Neuronal stem cell (in vitro differentiated cells): ENCODE results near the gene TMEM175.

Experiments
- DNase-seq: peaks from one replicate; pipeline ENCODE4 v3.0.0-alpha.2; 2013; ENCODE audit warnings: low spot score
- H2AFZ ChIP-seq: one replicate; pipeline ENCODE4 v1.6.1; 2013; ENCODE audit warnings: mild to moderate bottlenecking, low read length, inconsistent platforms
- H2AK5ac ChIP-seq: 2 replicates; pipeline ENCODE4 v1.6.1; 2013; ENCODE audit warnings: low read depth, mild to moderate bottlenecking, inconsistent platforms, low read length, moderate library complexity, mixed read lengths
- H2BK120ac ChIP-seq: 2 replicates; pipeline ENCODE4 v1.6.1; 2013; ENCODE audit warnings: low read depth, mild to moderate bottlenecking, inconsistent platforms, low read length, moderate library complexity, mixed read lengths
- H2BK12ac ChIP-seq: one replicate; pipeline ENCODE4 v1.6.1; 2013; ENCODE audit warnings: low read length, inconsistent platforms
- H2BK15ac ChIP-seq: 2 replicates; pipeline ENCODE4 v1.6.1; 2013; ENCODE audit warnings: mild to moderate bottlenecking, low read length, inconsistent platforms, mixed read lengths
- H2BK5ac ChIP-seq: one replicate; pipeline ENCODE4 v1.6.1; 2013; ENCODE audit warnings: inconsistent platforms, mild to moderate bottlenecking, low read length, moderate library complexity
- H3K14ac ChIP-seq: one replicate; pipeline ENCODE4 v1.6.1; 2013; ENCODE audit warnings: low read length, inconsistent platforms
- H3K18ac ChIP-seq: 2 replicates; pipeline ENCODE4 v1.6.1; 2013; ENCODE audit warnings: low read length, inconsistent platforms
- H3K23ac ChIP-seq: 2 replicates; pipeline ENCODE4 v1.6.1; 2013; ENCODE audit warnings: low read depth, mild to moderate bottlenecking, mixed read lengths, low read length, inconsistent platforms; ENCODE audit not compliant: poor library complexity
- H3K27ac ChIP-seq: replicated peaks from 3 replicates; pipeline ENCODE4 v1.5.1; 2013; ENCODE audit warnings: low read length, inconsistent platforms
- H3K27me3 ChIP-seq, 3 experiments: 2 replicates each; pipeline ENCODE4 v1.6.1; 2013; ENCODE audit warnings: low read length in 3 of 3, mild to moderate bottlenecking in 2 of 3, inconsistent platforms in 1 of 3, low read depth in 1 of 3, mixed read lengths in 1 of 3, moderate library complexity in 1 of 3; ENCODE audit not compliant: control insufficient read depth in 3 of 3, insufficient read depth in 3 of 3
- H3K36me3 ChIP-seq, 2 donors: replicated peaks in 1 of 2; 2 replicates each; pipeline ENCODE4 v1.6.1; 2013; ENCODE audit warnings: low read length in 2 of 2; ENCODE audit not compliant: control insufficient read depth in 2 of 2, insufficient read depth in 2 of 2
- H3K4ac ChIP-seq: 2 replicates; pipeline ENCODE4 v1.6.1; 2013; ENCODE audit warnings: inconsistent platforms, mild to moderate bottlenecking, low read length, moderate library complexity
- H3K4me1 ChIP-seq, 2 donors: 1 replicate in 1 of 2; 2 replicates in 1 of 2; pipeline ENCODE4 v1.6.1; 2013; ENCODE audit warnings: low read length in 2 of 2, low read depth in 1 of 2; ENCODE audit not compliant: control insufficient read depth in 2 of 2, insufficient read depth in 1 of 2
- H3K4me2 ChIP-seq: one replicate; pipeline ENCODE4 v1.6.1; 2013; ENCODE audit warnings: mild to moderate bottlenecking, low read length, inconsistent platforms; ENCODE audit not compliant: insufficient read depth, poor library complexity, severe bottlenecking
- H3K4me3 ChIP-seq, 2 donors: 2 replicates each; pipeline ENCODE4 v1.5.1; 2013; ENCODE audit warnings: low read length in 2 of 2, mild to moderate bottlenecking in 2 of 2, inconsistent platforms in 1 of 2, moderate library complexity in 1 of 2
- H3K79me1 ChIP-seq: one replicate; pipeline ENCODE4 v1.6.1; 2013; ENCODE audit warnings: low read depth, mild to moderate bottlenecking, inconsistent platforms, low read length, moderate library complexity
- H3K9ac ChIP-seq: one replicate; pipeline ENCODE4 v1.6.1; 2013; ENCODE audit warnings: mild to moderate bottlenecking, low read depth, low read length, inconsistent platforms; ENCODE audit not compliant: poor library complexity
- H3K9me3 ChIP-seq, 2 donors: replicated peaks in 1 of 2; 2 replicates each; pipeline versions ENCODE3 to v1.6.1; 2013; ENCODE audit warnings: low read length in 2 of 2, mild to moderate bottlenecking in 2 of 2, inconsistent platforms in 1 of 2, low read depth in 1 of 2, mixed read lengths in 1 of 2, moderate library complexity in 1 of 2; ENCODE audit not compliant: control insufficient read depth in 2 of 2, insufficient read depth in 1 of 2
- H4K8ac ChIP-seq: one replicate; pipeline ENCODE4 v1.6.1; 2013; ENCODE audit warnings: low read depth, mild to moderate bottlenecking, inconsistent platforms, low read length, moderate library complexity
- H4K91ac ChIP-seq: one replicate; pipeline ENCODE4 v1.6.1; 2013; ENCODE audit warnings: low read length, low read depth, mild to moderate bottlenecking, inconsistent platforms; ENCODE audit not compliant: poor library complexity
- WGBS, 2 donors: extraction: QIAGEN DNeasy Blood & Tissue Kit; methylation state at CpG; one replicate each; pipeline ENCODE4 v1.1.7; 2013; ENCODE audit warnings: missing lambda C conversion rate in 2 of 2, mixed read lengths in 1 of 2; ENCODE audit not compliant: insufficient read length in 2 of 2, insufficient replicate concordance in 1 of 2; ENCODE audit errors: extremely low coverage in 2 of 2; 5-methylcytosine and 5-hydroxymethylcytosine counted together

Gene TMEM175

DNA sequence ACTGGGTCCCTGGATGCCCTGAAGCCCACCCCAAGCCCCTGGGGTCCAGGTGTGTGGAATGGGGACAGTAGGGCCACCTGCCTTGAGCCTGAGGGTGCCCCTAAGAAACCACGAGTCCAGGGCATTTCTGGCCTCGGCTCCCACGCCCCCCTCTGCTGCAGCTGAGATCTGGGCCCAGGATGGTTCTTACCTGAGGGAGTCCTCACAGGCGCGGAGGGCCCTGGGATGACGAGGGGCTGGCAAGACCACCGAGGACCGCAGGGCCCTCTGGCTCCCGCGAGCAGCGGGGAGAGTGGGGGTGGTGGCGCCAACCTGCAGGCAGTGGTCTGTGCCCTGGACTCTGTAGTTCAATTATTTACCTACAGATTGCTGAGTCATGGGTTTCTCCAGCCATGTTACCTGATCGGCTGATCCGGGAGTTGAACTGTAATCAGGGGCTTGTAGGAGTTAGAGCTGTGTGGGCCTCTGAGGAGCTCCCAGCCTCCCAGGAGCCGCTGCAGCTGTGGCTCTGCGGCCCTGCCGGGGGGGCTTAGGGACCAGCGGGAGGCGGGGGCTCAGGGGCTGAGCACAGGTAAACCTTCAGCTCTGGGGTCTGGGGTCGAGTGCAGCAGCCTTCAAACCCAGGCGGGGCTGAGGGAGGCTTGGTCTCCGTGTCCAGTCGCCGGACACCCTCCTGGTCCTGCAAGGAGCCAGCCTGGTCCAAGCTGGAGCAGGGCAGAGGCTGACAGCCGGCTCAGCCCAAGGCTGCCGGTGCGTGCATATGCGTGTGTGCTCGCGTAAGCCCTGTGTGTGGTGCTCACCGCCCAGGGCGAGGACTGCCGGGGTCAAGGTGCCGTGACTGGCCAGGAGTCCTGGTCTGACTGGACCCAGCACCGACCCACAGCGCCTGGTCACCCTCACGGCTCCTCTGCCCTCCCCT is 61.1 kb downstream of the TMEM175 start, which contains the start of gene SLC26A1:
TSS of gene SLC26A1 (minus strand) at position 294 of the 919 bp plus-strand sequence. CDS start 1,701 bp downstream, outside the sequence.
- no peak within 1 kb of the TSS for H4K91ac ChIP-seq
- no peak within 1 kb of the TSS for H3K14ac ChIP-seq
- H2BK15ac ChIP-seq, result no peak within 1 kb of the TSS
- peak within 1 kb of the TSS; percentile 44 for H3K9ac ChIP-seq
- H4K8ac ChIP-seq, result no peak within 1 kb of the TSS
- WGBS, 2 donors, result no CpG with 5 or more reads among the region's 37 CpGs
- peaks cover 0 to 2% of the 10 kb centered on the region in 2 donors for H3K9me3 ChIP-seq
- no peak within 1 kb of the TSS for H3K27ac ChIP-seq
- H3K79me1 ChIP-seq, result peaks cover 6% of the 10 kb centered on the region
- no peak for DNase-seq
- peaks cover 6 to 31% (median 26%) of the 10 kb centered on the region in 3 experiments for H3K27me3 ChIP-seq
- peaks cover 0 to 1% of the 10 kb centered on the region in 2 donors for H3K36me3 ChIP-seq
- H3K4me2 ChIP-seq, result peak within 1 kb of the TSS; percentile 18
- peak within 1 kb of the TSS in 1 of 2 donors; percentile 60 for H3K4me3 ChIP-seq
- peak within 1 kb of the TSS; percentile 75 for H3K23ac ChIP-seq
- no peak within 1 kb of the TSS for H2BK120ac ChIP-seq
- peaks cover 3 to 12% of the 10 kb centered on the region in 2 donors for H3K4me1 ChIP-seq
- peak within 1 kb of the TSS; percentile 90 for H2BK12ac ChIP-seq
- H3K18ac ChIP-seq, result peak within 1 kb of the TSS; percentile 17
- H2AFZ ChIP-seq, result peak within 1 kb of the TSS; percentile 88
- H3K4ac ChIP-seq, result peak within 1 kb of the TSS; percentile 53
- H2BK5ac ChIP-seq, result no peak within 1 kb of the TSS
- peak within 1 kb of the TSS; percentile 47 for H2AK5ac ChIP-seq

DNA sequence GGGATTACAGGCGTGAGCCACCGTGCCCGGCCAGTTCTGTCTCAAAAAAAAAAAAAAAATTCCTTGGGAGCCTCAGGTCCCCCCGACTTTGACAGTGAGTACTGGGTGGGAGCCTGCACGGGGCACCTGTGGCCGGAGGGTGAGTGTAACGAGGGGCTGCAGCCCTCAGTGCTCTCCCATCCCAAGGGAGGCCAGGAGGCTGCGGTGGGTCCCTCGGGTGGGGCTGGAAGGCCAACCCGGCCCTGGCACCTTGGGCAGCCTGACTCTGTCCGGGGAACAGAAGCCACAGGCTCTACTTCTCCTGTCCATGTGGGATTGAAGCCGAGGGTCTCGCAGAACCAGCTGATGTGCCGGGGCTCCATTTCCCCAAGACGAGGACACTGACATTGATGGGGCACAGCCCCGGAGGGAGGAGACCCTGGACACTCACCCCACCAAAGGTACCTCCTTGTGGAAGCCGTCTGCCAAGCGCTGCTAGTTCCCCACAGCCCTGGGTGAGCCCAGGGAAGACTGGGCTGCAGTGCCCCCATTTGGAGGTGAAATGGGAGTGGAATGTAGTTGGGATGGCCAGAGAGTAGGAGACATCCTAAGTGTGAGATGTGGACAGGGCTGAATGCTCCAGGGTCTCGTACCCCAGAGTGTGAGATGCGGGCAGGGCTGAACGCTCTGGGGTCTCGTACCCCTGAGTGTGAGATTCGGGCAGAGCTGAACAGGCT is 63.2 kb downstream of the TMEM175 start:
- Histone ChIP-seq H3K79me1 (peaks cover 2% of the 10 kb centered on the region), H2BK12ac (no peak overlapping the region), H2BK15ac (no peak overlapping the region), H3K14ac (no peak overlapping the region), H2AK5ac (peak overlapping the region; percentile 42), H3K4me2 (no peak overlapping the region), H2BK120ac (no peak overlapping the region), H3K4me1 (peaks cover 4 to 21% of the 10 kb centered on the region in 2 donors), H3K9ac (no peak overlapping the region), H3K4me3 (no peak overlapping the region), H2BK5ac (no peak overlapping the region), H3K18ac (no peak overlapping the region), H4K8ac (no peak overlapping the region), H3K27ac (no peak overlapping the region), H3K27me3 (peaks cover 6 to 44% (median 39%) of the 10 kb centered on the region in 3 experiments), H3K36me3 (peaks cover 0 to 1% of the 10 kb centered on the region in 2 donors), H4K91ac (no peak overlapping the region), H3K23ac (no peak overlapping the region), H3K9me3 (peaks cover 2% of the 10 kb centered on the region in 2 donors), H3K4ac (no peak overlapping the region), H2AFZ (no peak overlapping the region)
- no CpG with 5 or more reads among the region's 23 CpGs for WGBS, 2 donors
- DNase-seq, result no peak

DNA sequence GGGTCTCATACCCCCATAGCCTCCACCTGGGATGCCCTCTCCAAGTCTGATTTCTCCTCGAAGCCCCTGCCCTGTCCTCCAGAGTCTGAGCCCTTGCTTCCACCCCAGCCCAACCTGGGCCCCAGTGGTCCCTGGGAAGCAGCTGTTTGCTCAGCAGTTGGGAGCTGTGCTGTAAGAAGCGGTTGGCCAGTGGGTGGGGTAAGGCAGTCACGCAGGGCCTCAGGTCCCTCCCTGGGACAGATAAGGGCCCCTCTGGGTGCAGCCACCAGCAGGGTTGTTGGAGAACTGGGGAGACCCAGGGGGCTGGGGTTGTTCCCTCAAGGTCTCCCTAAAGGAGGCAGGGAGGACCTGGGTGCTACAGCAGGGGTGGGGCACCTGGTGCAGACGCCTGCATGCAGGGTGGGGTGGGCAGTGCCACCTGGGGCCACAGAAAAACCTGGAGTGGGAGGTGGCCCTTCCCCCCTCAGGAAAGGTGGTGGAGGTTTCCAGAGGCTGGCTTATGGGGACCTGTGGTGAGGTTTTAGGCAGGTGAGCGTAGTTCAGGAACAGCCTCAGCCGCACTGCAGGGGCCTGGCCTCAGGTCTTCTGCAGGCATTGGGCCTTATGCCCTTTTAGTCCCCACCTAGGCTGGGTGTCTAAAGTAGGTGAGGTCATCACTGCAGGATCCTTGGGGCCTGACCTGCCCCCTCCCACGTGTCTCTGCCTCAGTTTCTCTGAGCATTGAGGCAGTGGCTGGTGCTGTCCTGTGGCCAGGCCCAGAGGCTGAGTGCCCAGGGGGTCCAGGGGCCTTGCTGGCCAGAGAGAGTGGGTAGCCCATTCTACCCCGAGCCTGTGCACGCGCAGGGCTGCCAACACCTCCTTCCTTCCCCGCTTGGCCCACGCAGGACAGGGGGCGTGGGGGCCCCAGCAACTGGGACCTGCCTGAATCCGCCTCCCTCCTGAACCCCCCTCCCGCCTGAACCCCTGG is 64.1 kb downstream of the TMEM175 start:
- H2BK12ac ChIP-seq, result no peak overlapping the region
- peak overlapping the region; percentile 65 for H3K23ac ChIP-seq
- peaks cover 2 to 3% of the 10 kb centered on the region in 2 donors for H3K9me3 ChIP-seq
- H3K79me1 ChIP-seq, result peaks cover 2% of the 10 kb centered on the region
- peak overlapping the region; percentile 83 for H3K18ac ChIP-seq
- H2BK5ac ChIP-seq, result no peak overlapping the region
- peak overlapping the region; percentile 84 for H2AK5ac ChIP-seq
- H3K27me3 ChIP-seq, result peaks cover 7 to 53% (median 47%) of the 10 kb centered on the region in 3 experiments
- peak overlapping the region; percentile 69 for H3K4me2 ChIP-seq
- no peak overlapping the region for H3K14ac ChIP-seq
- H2BK15ac ChIP-seq, result no peak overlapping the region
- no peak overlapping the region for H4K91ac ChIP-seq
- H3K27ac ChIP-seq, result no peak overlapping the region
- no peak overlapping the region for H4K8ac ChIP-seq
- no peaks in the 10 kb centered on the region for H3K36me3 ChIP-seq
- H3K4me1 ChIP-seq, result peaks cover 4 to 21% of the 10 kb centered on the region in 2 donors
- DNase-seq, result no peak
- H3K9ac ChIP-seq, result no peak overlapping the region
- H3K4me3 ChIP-seq, result no peak overlapping the region
- WGBS, 2 donors, result no CpG with 5 or more reads among the region's 15 CpGs
- H2AFZ ChIP-seq, result peak overlapping the region; percentile 88
- no peak overlapping the region for H3K4ac ChIP-seq
- no peak overlapping the region for H2BK120ac ChIP-seq
